Measurements from ENCODE around the gene IQCE. TPM values are rescaled to one million over a fixed set of nuclear protein-coding genes. Genes with fewer than 3 reads are reported as not detected.

The IQCE gene
- total RNA-seq, 1 experiment from 2014 or later = 35.8 TPM

GRCh38 chr7:2651336-2651735 lies 92.6 kb downstream of the IQCE start:
- CTCF ChIA-PET = no interaction called here
- intact Hi-C loops (cut with micrococcal nuclease; ENCODE audit: unreplicated experiment) = no loop called here
- H3K36me3 ChIP-seq (ENCODE audit: low read depth) = no peaks in the 10 kb centered on the region

DNA sequence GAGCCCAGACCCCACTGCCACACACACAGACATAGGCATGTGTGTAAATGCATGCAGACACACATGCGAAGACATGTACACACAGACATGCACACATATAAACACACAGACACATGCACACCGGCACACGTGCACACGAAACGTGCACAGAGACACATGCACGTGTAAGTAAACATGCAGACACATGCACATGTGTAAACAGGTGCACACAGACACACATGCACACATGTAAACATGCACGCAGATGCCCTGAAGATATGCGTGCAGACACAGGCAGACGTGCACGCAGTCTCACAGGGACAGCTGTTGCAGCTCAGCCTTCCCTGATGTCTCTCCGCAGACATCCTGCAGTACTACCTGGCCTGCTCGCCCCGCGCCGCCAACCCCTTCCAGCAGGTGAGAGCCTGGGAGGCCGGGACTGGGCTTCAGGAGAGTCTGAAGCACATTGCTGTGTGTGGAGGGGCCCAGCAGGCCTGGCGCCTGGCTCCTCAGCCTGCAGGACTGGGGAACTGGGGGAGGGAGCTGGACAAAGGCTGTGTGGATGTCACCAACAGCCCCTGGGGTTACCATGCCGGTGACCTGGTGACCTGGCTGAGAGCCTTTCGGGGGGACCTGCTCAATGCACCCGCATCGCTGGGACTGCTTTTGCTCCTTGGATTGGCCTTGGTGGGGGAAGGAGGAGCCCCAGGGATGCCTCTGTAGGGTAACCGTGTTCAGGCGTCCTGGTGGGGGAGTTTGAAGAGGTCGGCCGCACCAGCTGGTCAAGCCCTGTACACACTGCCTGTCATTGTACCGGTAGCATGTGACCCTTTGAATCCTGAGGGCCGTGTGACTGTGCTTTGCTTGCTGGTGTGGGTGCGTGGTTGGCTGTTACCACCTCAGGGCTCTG lies 93.3 kb downstream of the IQCE start:
- BruUV-seq (replicated peaks) = no TSS peak
- Histone ChIP-seq H3K79me2 (ENCODE audit: low read depth) (no peaks in the 10 kb centered on the region), H3K4me3 (no peak overlapping the region), H3F3A (ENCODE audit: insufficient read depth, low read depth) (peaks cover 3% of the 10 kb centered on the region; the same call in 1 of the 2 replicates), H3K27me3 (ENCODE audit: insufficient read depth, low read depth) (no peaks in the 10 kb centered on the region), H2AFZ (no peak overlapping the region), H3K9me3 (ENCODE audit: insufficient read depth, low read depth) (no peaks in the 10 kb centered on the region), H3K27ac (no peak overlapping the region), H3K4me1 (replicated peaks; ENCODE audit: insufficient read depth) (no peaks in the 10 kb centered on the region), H3K4me2 (no peak overlapping the region), H3K36me3 (ENCODE audit: low read depth) (no peaks in the 10 kb centered on the region), H4K20me1 (ENCODE audit: insufficient read depth) (peaks cover 3% of the 10 kb centered on the region; the same call in 1 of the 2 replicates), H3K9me2 (ENCODE audit: insufficient read depth) (no peaks in the 10 kb centered on the region)
- no peak for TF ChIP-seq EZH2 (IDR thresholded peaks at IDR 0.05; ENCODE audit: low read depth)
- TF ChIP-seq, protein P1, sequence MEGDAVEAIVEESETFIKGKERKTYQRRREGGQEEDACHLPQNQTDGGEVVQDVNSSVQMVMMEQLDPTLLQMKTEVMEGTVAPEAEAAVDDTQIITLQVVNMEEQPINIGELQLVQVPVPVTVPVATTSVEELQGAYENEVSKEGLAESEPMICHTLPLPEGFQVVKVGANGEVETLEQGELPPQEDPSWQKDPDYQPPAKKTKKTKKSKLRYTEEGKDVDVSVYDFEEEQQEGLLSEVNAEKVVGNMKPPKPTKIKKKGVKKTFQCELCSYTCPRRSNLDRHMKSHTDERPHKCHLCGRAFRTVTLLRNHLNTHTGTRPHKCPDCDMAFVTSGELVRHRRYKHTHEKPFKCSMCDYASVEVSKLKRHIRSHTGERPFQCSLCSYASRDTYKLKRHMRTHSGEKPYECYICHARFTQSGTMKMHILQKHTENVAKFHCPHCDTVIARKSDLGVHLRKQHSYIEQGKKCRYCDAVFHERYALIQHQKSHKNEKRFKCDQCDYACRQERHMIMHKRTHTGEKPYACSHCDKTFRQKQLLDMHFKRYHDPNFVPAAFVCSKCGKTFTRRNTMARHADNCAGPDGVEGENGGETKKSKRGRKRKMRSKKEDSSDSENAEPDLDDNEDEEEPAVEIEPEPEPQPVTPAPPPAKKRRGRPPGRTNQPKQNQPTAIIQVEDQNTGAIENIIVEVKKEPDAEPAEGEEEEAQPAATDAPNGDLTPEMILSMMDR (conservative IDR thresholded peaks at IDR 0.05) = no peak
- intact Hi-C loops (cut with micrococcal nuclease; ENCODE audit: unreplicated experiment) = no loop called here
- DNase-seq = no peak
- ChIA-PET CTCF (no interaction called here), POLR2A (ENCODE audit: unreplicated experiment) (no interaction called here)

More at GRCh38 chr7:2651336-2651735, 92.6 kb downstream of the IQCE start:
- H3K4me2 ChIP-seq = no peak overlapping the region
- no peaks in the 10 kb centered on the region for H3K9me3 ChIP-seq (ENCODE audit: insufficient read depth, low read depth)
- POLR2A ChIA-PET (ENCODE audit: unreplicated experiment) = no interaction called here
- H3K27me3 ChIP-seq (ENCODE audit: insufficient read depth, low read depth) = no peaks in the 10 kb centered on the region
- peaks cover 3% of the 10 kb centered on the region for H4K20me1 ChIP-seq (ENCODE audit: insufficient read depth)
- H3K27ac ChIP-seq = no peak overlapping the region
- no peaks in the 10 kb centered on the region for H3K9me2 ChIP-seq (ENCODE audit: insufficient read depth)
- DNase-seq = no peak
- no TSS peak for BruUV-seq (replicated peaks)
- no peak overlapping the region for H2AFZ ChIP-seq
- no peak for TF ChIP-seq EZH2 (IDR thresholded peaks at IDR 0.05; ENCODE audit: low read depth)
- TF ChIP-seq, protein P1 (conservative IDR thresholded peaks at IDR 0.05) = no peak
- peaks cover 3% of the 10 kb centered on the region; the same call in 1 of the 2 replicates for H3F3A ChIP-seq (ENCODE audit: insufficient read depth, low read depth)
- no peak overlapping the region for H3K4me3 ChIP-seq
- H3K79me2 ChIP-seq (ENCODE audit: low read depth) = no peaks in the 10 kb centered on the region
- no peaks in the 10 kb centered on the region for H3K4me1 ChIP-seq (replicated peaks; ENCODE audit: insufficient read depth)

DNA sequence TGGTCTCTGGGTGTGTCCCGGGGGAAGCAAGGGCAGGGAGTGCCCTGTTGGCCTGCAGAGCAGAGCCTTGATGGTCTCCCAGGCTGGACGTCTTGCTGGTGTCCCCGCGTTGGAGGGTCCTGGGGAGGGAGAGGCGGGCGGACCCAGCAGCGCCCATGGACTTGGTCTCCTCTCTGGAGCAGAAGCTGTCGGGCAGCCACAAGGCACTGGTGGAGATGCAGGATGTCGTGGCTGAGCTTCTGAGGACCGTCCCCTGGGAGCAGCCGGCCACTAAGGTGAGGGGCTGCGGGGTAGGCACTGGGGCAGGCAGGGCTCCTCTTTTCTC lies 93.9 kb downstream of the IQCE start:
- BruUV-seq (replicated peaks) = no TSS peak
- H3K4me3 ChIP-seq = no peak overlapping the region
- POLR2A ChIA-PET (ENCODE audit: unreplicated experiment) = no interaction called here
- H3K27me3 ChIP-seq (ENCODE audit: insufficient read depth, low read depth) = no peaks in the 10 kb centered on the region
- no peaks in the 10 kb centered on the region for H3K9me3 ChIP-seq (ENCODE audit: insufficient read depth, low read depth)
- no peak overlapping the region for H3K27ac ChIP-seq
- intact Hi-C loops (cut with micrococcal nuclease; ENCODE audit: unreplicated experiment) = no loop called here
- DNase-seq = no peak
- H3K4me2 ChIP-seq = no peak overlapping the region
- peaks cover 3% of the 10 kb centered on the region; the same call in 1 of the 2 replicates for H4K20me1 ChIP-seq (ENCODE audit: insufficient read depth)
- H2AFZ ChIP-seq = no peak overlapping the region
- H3K36me3 ChIP-seq (ENCODE audit: low read depth) = no peaks in the 10 kb centered on the region
- no peaks in the 10 kb centered on the region for H3K79me2 ChIP-seq (ENCODE audit: low read depth)
- no peaks in the 10 kb centered on the region for H3K4me1 ChIP-seq (replicated peaks; ENCODE audit: insufficient read depth)
- TF ChIP-seq, protein P1 (conservative IDR thresholded peaks at IDR 0.05) = no peak
- no peak for TF ChIP-seq EZH2 (IDR thresholded peaks at IDR 0.05; ENCODE audit: low read depth)
- CTCF ChIA-PET = interaction anchor here (0.5 to 0.6 kb wide), 2 partner anchors 51 to 61 kb away, joined by 9 to 22 read pairs; no protein-coding TSS in a partner anchor
- no peaks in the 10 kb centered on the region for H3K9me2 ChIP-seq (ENCODE audit: insufficient read depth)
- H3F3A ChIP-seq (ENCODE audit: insufficient read depth, low read depth) = peaks cover under 1% of the 10 kb centered on the region; the same call in 1 of the 2 replicates

Measured in PC-9 (cell line).